Activated CD4-positive, alpha-beta T cell treated with anti-CD3 and anti-CD28 coated beads, Interleukin-2, amount 10 ng/mL, durations not matched to agents 24 days and 14 days (primary cell): ENCODE data around the gene NUBPL. TPM values are rescaled to one million over a fixed set of nuclear protein-coding genes. Genes with fewer than 3 reads are reported as not detected.

Experiments
- DNase-seq: peaks from one replicate; pipeline ENCODE4 v3.0.0; 2022
- H3K27ac Mint-ChIP-seq: one replicate; pipeline ENCODE4 v1.8.0; 2022; ENCODE audit warnings: mild to moderate bottlenecking, mixed read lengths
- H3K27me3 Mint-ChIP-seq: one replicate; pipeline ENCODE4 v1.8.0; 2022; ENCODE audit warnings: mixed read lengths
- H3K36me3 Mint-ChIP-seq: one replicate; pipeline ENCODE4 v1.8.0; 2022; ENCODE audit warnings: low read depth, mild to moderate bottlenecking, mixed read lengths
- H3K4me1 Mint-ChIP-seq: one replicate; pipeline ENCODE4 v1.8.0; 2021; ENCODE audit warnings: mixed read lengths
- H3K4me3 Mint-ChIP-seq: one replicate; pipeline ENCODE4 v1.8.0; 2022; ENCODE audit warnings: mild to moderate bottlenecking, moderate library complexity, mixed read lengths
- H3K9me3 Mint-ChIP-seq: one replicate; pipeline ENCODE4 v1.8.0; 2021; ENCODE audit warnings: mixed read lengths
- intact Hi-C: fragments of 100-400 bp; cut with micrococcal nuclease; formaldehyde crosslinking; loops from one replicate; pipeline ENCODE4 v1.15.1; 2023
- total RNA-seq: library from RNA; stranded (reverse); gene quantifications from 2 replicates; pipeline ENCODE4 v1.2.3, GENCODE V29; 2022

NUBPL gene
- total RNA-seq, 1 donor from 2014 or later = 12.3 TPM

- Mint-ChIP-seq H3K4me1 (no peaks in the 10 kb centered on the region), H3K27ac (no peak overlapping the region), H3K36me3 (no peaks in the 10 kb centered on the region), H3K9me3 (peaks cover 9% of the 10 kb centered on the region), H3K27me3 (no peaks in the 10 kb centered on the region), H3K4me3 (no peak overlapping the region)
- DNase-seq = no peak
- intact Hi-C loops = no loop called here
Measured at GRCh38 chr14:31660728-31661127, 99.5 kb downstream of the NUBPL start.

- peaks cover 17% of the 10 kb centered on the region for H3K9me3 Mint-ChIP-seq
- DNase-seq = no peak
- no peak overlapping the region for H3K27ac Mint-ChIP-seq
- intact Hi-C loops = no loop called here
- no peaks in the 10 kb centered on the region for H3K27me3 Mint-ChIP-seq
- H3K36me3 Mint-ChIP-seq = no peaks in the 10 kb centered on the region
- H3K4me1 Mint-ChIP-seq = no peaks in the 10 kb centered on the region
- no peak overlapping the region for H3K4me3 Mint-ChIP-seq
Measured at GRCh38 chr14:31668348-31668747, 107.1 kb downstream of the NUBPL start.

- Mint-ChIP-seq H3K9me3 (peaks cover 7% of the 10 kb centered on the region), H3K4me3 (no peak overlapping the region), H3K27ac (no peak overlapping the region), H3K36me3 (no peaks in the 10 kb centered on the region), H3K4me1 (peaks cover 2% of the 10 kb centered on the region), H3K27me3 (no peaks in the 10 kb centered on the region)
- DNase-seq = no peak
- intact Hi-C loops = no loop called here
Measured at GRCh38 chr14:31672709-31673108, 111.5 kb downstream of the NUBPL start.

- H3K4me1 Mint-ChIP-seq = peaks cover 2% of the 10 kb centered on the region
- no peak overlapping the region for H3K4me3 Mint-ChIP-seq
- no peak overlapping the region for H3K27ac Mint-ChIP-seq
- H3K27me3 Mint-ChIP-seq = no peaks in the 10 kb centered on the region
- intact Hi-C loops = no loop called here
- peaks cover 3% of the 10 kb centered on the region for H3K9me3 Mint-ChIP-seq
- H3K36me3 Mint-ChIP-seq = no peaks in the 10 kb centered on the region
- DNase-seq = no peak
Measured at GRCh38 chr14:31677052-31677451, 115.8 kb downstream of the NUBPL start.

- H3K9me3 Mint-ChIP-seq = peaks cover 3% of the 10 kb centered on the region
- intact Hi-C loops = no loop called here
- no peak for DNase-seq
- peaks cover 2% of the 10 kb centered on the region for H3K4me1 Mint-ChIP-seq
- H3K27me3 Mint-ChIP-seq = no peaks in the 10 kb centered on the region
- no peak overlapping the region for H3K27ac Mint-ChIP-seq
- no peaks in the 10 kb centered on the region for H3K36me3 Mint-ChIP-seq
- H3K4me3 Mint-ChIP-seq = no peak overlapping the region
Measured at GRCh38 chr14:31677630-31678029, 116.4 kb downstream of the NUBPL start.

- Mint-ChIP-seq H3K9me3 (peaks cover 4% of the 10 kb centered on the region), H3K4me3 (no peak overlapping the region), H3K27ac (no peak overlapping the region), H3K4me1 (peaks cover 2% of the 10 kb centered on the region), H3K27me3 (no peaks in the 10 kb centered on the region), H3K36me3 (no peaks in the 10 kb centered on the region)
- intact Hi-C loops = no loop called here
- DNase-seq = no peak
Measured at GRCh38 chr14:31678421-31679249, 117.4 kb downstream of the NUBPL start.

GRCh38 chr14:31682768-31683167, 121.6 kb downstream of the NUBPL start:
- no peak overlapping the region for H3K4me3 Mint-ChIP-seq
- H3K9me3 Mint-ChIP-seq = peaks cover 8% of the 10 kb centered on the region
- H3K4me1 Mint-ChIP-seq = no peaks in the 10 kb centered on the region
- no peaks in the 10 kb centered on the region for H3K27me3 Mint-ChIP-seq
- H3K36me3 Mint-ChIP-seq = no peaks in the 10 kb centered on the region
- intact Hi-C loops = no loop called here
- DNase-seq = no peak
- H3K27ac Mint-ChIP-seq = no peak overlapping the region

GRCh38 chr14:31687726-31688125, 126.5 kb downstream of the NUBPL start:
- H3K9me3 Mint-ChIP-seq = peaks cover 6% of the 10 kb centered on the region
- no peak for DNase-seq
- H3K27ac Mint-ChIP-seq = no peak overlapping the region
- no peaks in the 10 kb centered on the region for H3K4me1 Mint-ChIP-seq
- intact Hi-C loops = no loop called here
- no peak overlapping the region for H3K4me3 Mint-ChIP-seq
- no peaks in the 10 kb centered on the region for H3K36me3 Mint-ChIP-seq
- H3K27me3 Mint-ChIP-seq = no peaks in the 10 kb centered on the region

GRCh38 chr14:31690056-31690455, 128.9 kb downstream of the NUBPL start:
- Mint-ChIP-seq H3K27ac (no peak overlapping the region), H3K27me3 (no peaks in the 10 kb centered on the region), H3K4me3 (no peak overlapping the region), H3K9me3 (no peaks in the 10 kb centered on the region), H3K36me3 (no peaks in the 10 kb centered on the region), H3K4me1 (no peaks in the 10 kb centered on the region)
- DNase-seq = no peak
- intact Hi-C loops = no loop called here

GRCh38 chr14:31692376-31692781, 131.2 kb downstream of the NUBPL start:
- intact Hi-C loops = no loop called here
- no peaks in the 10 kb centered on the region for H3K36me3 Mint-ChIP-seq
- no peaks in the 10 kb centered on the region for H3K27me3 Mint-ChIP-seq
- no peak overlapping the region for H3K4me3 Mint-ChIP-seq
- H3K9me3 Mint-ChIP-seq = no peaks in the 10 kb centered on the region
- no peak overlapping the region for H3K27ac Mint-ChIP-seq
- DNase-seq = no peak
- no peaks in the 10 kb centered on the region for H3K4me1 Mint-ChIP-seq

- H3K4me1 Mint-ChIP-seq = no peaks in the 10 kb centered on the region
Measured at GRCh38 chr14:31696378-31696777, 135.2 kb downstream of the NUBPL start.

GRCh38 chr14:31699809-31700208, 138.6 kb downstream of the NUBPL start:
- H3K4me3 Mint-ChIP-seq = no peak overlapping the region
- peaks cover 1% of the 10 kb centered on the region for H3K9me3 Mint-ChIP-seq
- no peaks in the 10 kb centered on the region for H3K27me3 Mint-ChIP-seq
- H3K36me3 Mint-ChIP-seq = peaks cover 2% of the 10 kb centered on the region
- no peaks in the 10 kb centered on the region for H3K4me1 Mint-ChIP-seq
- no peak overlapping the region for H3K27ac Mint-ChIP-seq
- intact Hi-C loops = no loop called here
- no peak for DNase-seq

More at GRCh38 chr14:31696378-31696777, 135.2 kb downstream of the NUBPL start:
- H3K4me3 Mint-ChIP-seq = no peak overlapping the region
- H3K27ac Mint-ChIP-seq = no peak overlapping the region
- intact Hi-C loops = no loop called here
- H3K9me3 Mint-ChIP-seq = no peaks in the 10 kb centered on the region
- no peaks in the 10 kb centered on the region for H3K27me3 Mint-ChIP-seq
- H3K36me3 Mint-ChIP-seq = no peaks in the 10 kb centered on the region
- no peak for DNase-seq

GRCh38 chr14:31700282-31701074, 139.3 kb downstream of the NUBPL start:
- no peaks in the 10 kb centered on the region for H3K27me3 Mint-ChIP-seq
- no peaks in the 10 kb centered on the region for H3K4me1 Mint-ChIP-seq
- peaks cover 4% of the 10 kb centered on the region for H3K36me3 Mint-ChIP-seq
- H3K9me3 Mint-ChIP-seq = peaks cover 3% of the 10 kb centered on the region
- intact Hi-C loops = no loop called here
- DNase-seq = no peak
- H3K4me3 Mint-ChIP-seq = no peak overlapping the region
- no peak overlapping the region for H3K27ac Mint-ChIP-seq

- Mint-ChIP-seq H3K27me3 (no peaks in the 10 kb centered on the region), H3K27ac (no peak overlapping the region), H3K4me1 (no peaks in the 10 kb centered on the region), H3K36me3 (peaks cover 4% of the 10 kb centered on the region), H3K9me3 (peaks cover 3% of the 10 kb centered on the region), H3K4me3 (no peak overlapping the region)
- DNase-seq = no peak
- intact Hi-C loops = no loop called here
Measured at GRCh38 chr14:31702130-31702529, 140.9 kb downstream of the NUBPL start.
